KMS-11 (cell line): ENCODE results near the gene PPP4R3A.

Experiments
- H2AFZ ChIP-seq: fragments of 200-600 bp; sonication (generic); 2 replicates; pipeline ENCODE4 v1.6.1; 2016; ENCODE audit warnings: antibody characterized with exemption, mixed run types, low read depth
- H3K27ac ChIP-seq: fragments of 200-600 bp; sonication (generic); 2 replicates; pipeline ENCODE4 v1.6.1; 2016; ENCODE audit warnings: mild to moderate bottlenecking, mixed run types
- H3K27me3 ChIP-seq: fragments of 200-600 bp; sonication (generic); 2 replicates; pipeline ENCODE4 v1.6.1; 2017; ENCODE audit warnings: mild to moderate bottlenecking, low read depth, mixed run types, moderate library complexity; ENCODE audit not compliant: insufficient read depth
- H3K36me3 ChIP-seq: fragments of 200-600 bp; sonication (generic); 2 replicates; pipeline ENCODE4 v1.6.1; 2017; ENCODE audit warnings: mild to moderate bottlenecking, mixed run types; ENCODE audit not compliant: insufficient read depth
- H3K4me1 ChIP-seq: fragments of 200-600 bp; sonication (generic); 2 replicates; pipeline ENCODE4 v1.6.1; 2016; ENCODE audit warnings: mild to moderate bottlenecking, low read depth, mixed run types; ENCODE audit not compliant: poor library complexity, severe bottlenecking
- H3K4me2 ChIP-seq: fragments of 200-600 bp; sonication (generic); 2 replicates; pipeline ENCODE4 v1.7.0; 2016; ENCODE audit warnings: mild to moderate bottlenecking, mixed run types
- H3K4me3 ChIP-seq: fragments of 200-600 bp; sonication (generic); IDR thresholded peaks from 2 replicates; pipeline ENCODE4 v1.6.1; 2017; ENCODE audit warnings: low read depth, low read length, mixed read lengths; ENCODE audit not compliant: insufficient read depth
- H3K79me2 ChIP-seq: fragments of 200-600 bp; sonication (generic); 2 replicates; pipeline ENCODE4 v1.6.1; 2016; ENCODE audit warnings: low read depth, mixed run types; ENCODE audit not compliant: insufficient read depth
- H3K9ac ChIP-seq: fragments of 200-600 bp; sonication (generic); 2 replicates; pipeline ENCODE4 v1.6.1; 2016; ENCODE audit warnings: mild to moderate bottlenecking, mixed run types
- H4K20me1 ChIP-seq: fragments of 200-600 bp; sonication (generic); 2 replicates; pipeline ENCODE4 v1.6.1; 2016; ENCODE audit warnings: mild to moderate bottlenecking, mixed run types; ENCODE audit not compliant: insufficient read depth
- TF ChIP-seq, protein P1 (sequence below): fragments of 200-600 bp; sonication (generic); conservative IDR thresholded peaks from 2 replicates; pipeline ENCODE4 v1.6.1; 2017; ENCODE audit warnings: low read depth, mild to moderate bottlenecking, antibody characterized with exemption, low read length, moderate library complexity, mixed read lengths

The PPP4R3A gene

DNA sequence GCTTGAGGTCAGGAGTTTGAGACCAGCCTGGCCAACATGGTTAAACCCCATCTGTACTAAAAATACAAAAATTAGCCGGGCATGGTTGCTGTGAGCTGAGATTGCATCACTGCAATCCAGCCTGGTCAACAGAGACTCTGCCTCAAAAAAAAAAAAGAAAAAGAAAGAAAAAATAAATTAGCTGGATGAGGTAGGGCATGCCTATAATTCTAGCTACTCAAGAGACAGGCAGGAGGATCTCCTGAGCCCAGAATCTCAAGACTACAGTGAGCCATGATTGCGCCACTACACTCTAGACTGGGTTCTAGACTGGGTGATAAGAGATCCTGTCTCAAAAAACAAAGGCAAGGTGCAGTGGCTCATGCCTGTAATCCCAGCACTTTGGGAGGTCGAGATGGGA lies 16.9 kb downstream of the PPP4R3A start:
- TF ChIP-seq, protein P1, sequence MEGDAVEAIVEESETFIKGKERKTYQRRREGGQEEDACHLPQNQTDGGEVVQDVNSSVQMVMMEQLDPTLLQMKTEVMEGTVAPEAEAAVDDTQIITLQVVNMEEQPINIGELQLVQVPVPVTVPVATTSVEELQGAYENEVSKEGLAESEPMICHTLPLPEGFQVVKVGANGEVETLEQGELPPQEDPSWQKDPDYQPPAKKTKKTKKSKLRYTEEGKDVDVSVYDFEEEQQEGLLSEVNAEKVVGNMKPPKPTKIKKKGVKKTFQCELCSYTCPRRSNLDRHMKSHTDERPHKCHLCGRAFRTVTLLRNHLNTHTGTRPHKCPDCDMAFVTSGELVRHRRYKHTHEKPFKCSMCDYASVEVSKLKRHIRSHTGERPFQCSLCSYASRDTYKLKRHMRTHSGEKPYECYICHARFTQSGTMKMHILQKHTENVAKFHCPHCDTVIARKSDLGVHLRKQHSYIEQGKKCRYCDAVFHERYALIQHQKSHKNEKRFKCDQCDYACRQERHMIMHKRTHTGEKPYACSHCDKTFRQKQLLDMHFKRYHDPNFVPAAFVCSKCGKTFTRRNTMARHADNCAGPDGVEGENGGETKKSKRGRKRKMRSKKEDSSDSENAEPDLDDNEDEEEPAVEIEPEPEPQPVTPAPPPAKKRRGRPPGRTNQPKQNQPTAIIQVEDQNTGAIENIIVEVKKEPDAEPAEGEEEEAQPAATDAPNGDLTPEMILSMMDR: no peak
- no peak overlapping the region for H3K9ac ChIP-seq
- H3K4me3 ChIP-seq: no peak overlapping the region
- H3K4me2 ChIP-seq: no peak overlapping the region
- peaks cover 30% of the 10 kb centered on the region for H4K20me1 ChIP-seq
- H3K27ac ChIP-seq: no peak overlapping the region
- no peaks in the 10 kb centered on the region for H3K27me3 ChIP-seq
- H3K36me3 ChIP-seq: no peaks in the 10 kb centered on the region
- peaks cover 74% of the 10 kb centered on the region for H3K79me2 ChIP-seq
- H3K4me1 ChIP-seq: peaks cover 56% of the 10 kb centered on the region
- no peak overlapping the region for H2AFZ ChIP-seq

DNA sequence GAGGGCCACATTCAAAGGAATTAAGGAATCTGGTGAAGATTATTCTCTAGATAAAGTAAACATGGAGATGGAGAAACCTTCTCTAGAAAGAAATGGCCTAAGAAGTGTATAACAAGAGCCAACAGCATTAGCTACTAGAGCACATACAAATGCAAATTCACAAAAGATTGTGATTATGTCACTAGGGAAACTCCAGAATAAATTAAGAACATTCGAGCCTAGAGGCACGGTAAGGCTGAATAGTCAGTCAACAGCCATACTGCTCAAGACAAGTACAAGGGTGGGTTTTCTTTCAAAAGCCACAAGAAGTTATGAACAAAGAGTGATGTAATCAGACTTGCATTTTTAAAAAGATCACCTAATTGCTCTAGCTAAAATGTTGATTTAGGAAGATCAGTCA lies 25.4 kb downstream of the PPP4R3A start:
- no peak overlapping the region; the same call in 1 of the 2 replicates for H3K27ac ChIP-seq
- no peak overlapping the region for H3K4me3 ChIP-seq
- no peaks in the 10 kb centered on the region for H3K27me3 ChIP-seq
- H3K9ac ChIP-seq: no peak overlapping the region
- H3K36me3 ChIP-seq: no peaks in the 10 kb centered on the region
- TF ChIP-seq, protein P1: no peak
- H3K4me2 ChIP-seq: no peak overlapping the region
- H3K4me1 ChIP-seq: peaks cover 10% of the 10 kb centered on the region
- H4K20me1 ChIP-seq: 0 out of 2 replicates have a peak, but pooled peaks cover 6% of the 10 kb centered on the region
- H2AFZ ChIP-seq: no peak overlapping the region
- H3K79me2 ChIP-seq: peaks cover 45% of the 10 kb centered on the region; the same call in 1 of the 2 replicates

DNA sequence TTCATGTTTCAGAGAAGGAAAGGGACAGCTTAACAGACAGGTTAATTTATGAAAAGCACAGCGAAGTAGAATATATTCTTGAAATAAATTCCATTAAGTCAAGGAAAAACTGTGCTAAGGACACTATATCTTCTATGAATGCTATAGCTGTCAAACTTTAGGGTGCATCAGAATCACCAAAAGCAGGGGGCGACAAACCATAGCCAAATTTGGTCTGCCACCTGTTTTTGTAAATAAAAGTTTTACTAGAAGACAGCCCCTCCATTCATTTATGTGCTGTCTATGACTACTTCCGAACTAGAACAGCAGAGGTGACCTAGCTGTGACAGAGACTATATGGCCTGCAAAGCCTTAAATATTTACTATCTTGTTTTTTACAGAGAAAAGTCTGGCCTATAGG lies 25.9 kb downstream of the PPP4R3A start:
- H4K20me1 ChIP-seq: 0 out of 2 replicates have a peak, but pooled peaks cover 6% of the 10 kb centered on the region
- no peaks in the 10 kb centered on the region for H3K36me3 ChIP-seq
- no peaks in the 10 kb centered on the region for H3K27me3 ChIP-seq
- H2AFZ ChIP-seq: no peak overlapping the region
- TF ChIP-seq, protein P1: no peak; the same call in 1 of the 2 replicates
- no peak overlapping the region for H3K9ac ChIP-seq
- no peak overlapping the region; the same call in 1 of the 2 replicates for H3K27ac ChIP-seq
- peaks cover 10% of the 10 kb centered on the region for H3K4me1 ChIP-seq
- peaks cover 45% of the 10 kb centered on the region; the same call in 1 of the 2 replicates for H3K79me2 ChIP-seq
- no peak overlapping the region for H3K4me3 ChIP-seq
- H3K4me2 ChIP-seq: no peak overlapping the region

DNA sequence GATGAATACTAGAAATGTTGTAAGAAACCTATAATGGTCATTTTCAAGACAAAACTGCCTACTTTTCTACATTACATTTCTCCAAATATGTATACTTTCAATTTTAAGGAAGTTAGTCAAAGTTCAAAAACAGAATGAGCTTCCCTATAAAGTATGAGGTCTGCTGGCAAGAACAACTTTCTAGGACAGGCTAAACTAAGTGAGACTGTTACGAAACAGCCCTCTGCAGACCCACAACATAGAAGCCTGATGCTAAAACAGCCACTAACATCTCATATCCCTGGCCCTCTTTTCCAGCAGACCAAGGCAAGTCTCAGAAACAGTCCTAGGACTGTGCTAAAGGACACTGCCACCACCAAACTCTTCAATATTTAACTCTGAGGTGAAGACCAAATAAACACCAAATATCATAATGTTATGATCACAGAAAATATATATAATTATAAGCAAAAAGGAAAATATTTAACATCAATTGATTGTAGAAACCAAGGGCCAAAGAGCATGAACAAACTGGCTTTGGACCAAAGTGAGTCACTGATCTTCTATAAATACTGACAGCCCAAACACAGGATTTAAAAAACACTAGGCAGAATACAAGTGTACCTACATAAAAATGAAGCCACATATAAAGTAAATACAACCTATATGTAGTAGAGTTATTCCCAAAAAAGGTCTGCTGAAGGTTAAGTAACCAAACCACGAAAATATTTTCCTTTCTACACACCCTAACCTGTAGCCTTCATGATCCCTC lies 27.7 kb downstream of the PPP4R3A start:
- Histone ChIP-seq H3K27ac (no peak overlapping the region), H3K4me2 (no peak overlapping the region), H4K20me1 (0 out of 2 replicates have a peak, but pooled peaks cover 6% of the 10 kb centered on the region)

More for the DNA sequence above, 27.7 kb downstream of the PPP4R3A start:
- peaks cover 53% of the 10 kb centered on the region; the same call in 1 of the 2 replicates for H3K79me2 ChIP-seq
- no peaks in the 10 kb centered on the region for H3K27me3 ChIP-seq
- peaks cover 10% of the 10 kb centered on the region for H3K4me1 ChIP-seq
- TF ChIP-seq, protein P1: no peak
- H3K36me3 ChIP-seq: no peaks in the 10 kb centered on the region
- no peak overlapping the region for H3K9ac ChIP-seq
- H2AFZ ChIP-seq: no peak overlapping the region
- no peak overlapping the region for H3K4me3 ChIP-seq
